ENCODE measurements around the gene NRL. TPM values are rescaled to one million over a fixed set of nuclear protein-coding genes. Genes with fewer than 3 reads are reported as not detected.

The NRL gene
- total RNA-seq, 2 donors from 2014 or later = 4.3 to 4.7 TPM

GRCh38 chr14:24076302-24076601 lies 38.5 kb downstream of the NRL start:
- Histone ChIP-seq H3K27me3 (replicated peaks; ENCODE audit: insufficient read depth) (no peaks in the 10 kb centered on the region), H3K9me3 (no peaks in the 10 kb centered on the region), H3K36me3 (no peaks in the 10 kb centered on the region), H3K4me1 (replicated peaks) (peaks cover 4% of the 10 kb centered on the region), H3K4me3 (no peak overlapping the region), H3K27ac (no peak overlapping the region)
- no peak for DNase-seq (ENCODE audit: low spot score)
- WGBS = 82% methylated on average over 10 of the region's 10 CpGs
- intact Hi-C loops (cut with DNase I) = no loop called here
- no peak for TF ChIP-seq POLR2A (IDR thresholded peaks at IDR 0.05)
- TF ChIP-seq POLR2AphosphoS5 (IDR thresholded peaks at IDR 0.05) = no peak
- TF ChIP-seq CTCF (IDR thresholded peaks at IDR 0.05) = no peak

GRCh38 chr14:24075485-24076301 lies 39.1 kb downstream of the NRL start:
- peaks cover 2% of the 10 kb centered on the region for H3K4me1 ChIP-seq (replicated peaks)
- intact Hi-C loops (cut with DNase I) = no loop called here
- no peak overlapping the region for H3K4me3 ChIP-seq
- no peaks in the 10 kb centered on the region for H3K9me3 ChIP-seq
- DNase-seq (ENCODE audit: low spot score) = no peak
- no peaks in the 10 kb centered on the region for H3K36me3 ChIP-seq
- no peaks in the 10 kb centered on the region for H3K27me3 ChIP-seq (replicated peaks; ENCODE audit: insufficient read depth)
- no peak for TF ChIP-seq POLR2AphosphoS5 (IDR thresholded peaks at IDR 0.05)
- TF ChIP-seq CTCF (IDR thresholded peaks at IDR 0.05) = no peak
- no peak for TF ChIP-seq POLR2A (IDR thresholded peaks at IDR 0.05)
- WGBS = 69% methylated on average over 11 of the region's 11 CpGs
- H3K27ac ChIP-seq = no peak overlapping the region

- Histone ChIP-seq H3K9me3 (no peaks in the 10 kb centered on the region), H3K27ac (no peak overlapping the region), H3K4me3 (no peak overlapping the region), H3K27me3 (replicated peaks; ENCODE audit: insufficient read depth) (no peaks in the 10 kb centered on the region), H3K36me3 (no peaks in the 10 kb centered on the region), H3K4me1 (replicated peaks) (no peaks in the 10 kb centered on the region)
- DNase-seq (ENCODE audit: low spot score) = no peak
- WGBS = 82% methylated on average over 11 of the region's 11 CpGs
- no peak for TF ChIP-seq POLR2A (IDR thresholded peaks at IDR 0.05)
- no peak for TF ChIP-seq POLR2AphosphoS5 (IDR thresholded peaks at IDR 0.05)
- intact Hi-C loops (cut with DNase I) = no loop called here
Measured at GRCh38 chr14:24074625-24075484, 39.9 kb downstream of the NRL start.

GRCh38 chr14:24072881-24073877 lies 41.6 kb downstream of the NRL start:
- intact Hi-C loops (cut with DNase I) = no loop called here
- no peaks in the 10 kb centered on the region for H3K4me1 ChIP-seq (replicated peaks)
- DNase-seq (ENCODE audit: low spot score) = no peak
- WGBS = 83% methylated on average over 26 of the region's 26 CpGs
- no peak for TF ChIP-seq CTCF (IDR thresholded peaks at IDR 0.05)
- no peak for TF ChIP-seq POLR2A (IDR thresholded peaks at IDR 0.05)
- no peak for TF ChIP-seq POLR2AphosphoS5 (IDR thresholded peaks at IDR 0.05)
- no peaks in the 10 kb centered on the region for H3K36me3 ChIP-seq
- H3K4me3 ChIP-seq = no peak overlapping the region
- no peaks in the 10 kb centered on the region for H3K9me3 ChIP-seq
- H3K27me3 ChIP-seq (replicated peaks; ENCODE audit: insufficient read depth) = no peaks in the 10 kb centered on the region
- no peak overlapping the region for H3K27ac ChIP-seq

- TF ChIP-seq POLR2A (IDR thresholded peaks at IDR 0.05) (no peak), POLR2AphosphoS5 (IDR thresholded peaks at IDR 0.05) (no peak), CTCF (IDR thresholded peaks at IDR 0.05) (no peak)
- Histone ChIP-seq H3K27ac (no peak overlapping the region), H3K27me3 (replicated peaks; ENCODE audit: insufficient read depth) (no peaks in the 10 kb centered on the region), H3K4me3 (no peak overlapping the region), H3K9me3 (no peaks in the 10 kb centered on the region), H3K4me1 (replicated peaks) (no peaks in the 10 kb centered on the region), H3K36me3 (no peaks in the 10 kb centered on the region)
- no peak for DNase-seq (ENCODE audit: low spot score)
- intact Hi-C loops (cut with DNase I) = no loop called here
- 27% methylated on average over 6 of the region's 7 CpGs for WGBS
Measured at GRCh38 chr14:24072436-24072835, 42.3 kb downstream of the NRL start.
